SK-N-SH (cell line): ENCODE results near the gene PPP1R18.

ENCODE experiments used
- EP300 ChIP-seq, 2 experiments: IDR thresholded peaks; 2 replicates each; pipeline versions ENCODE4 v1.4.0 to v1.6.1; 2012; ENCODE audit warnings: borderline replicate concordance in 1 of 2, low read depth in 1 of 2, low read length in 1 of 2
- EZH2phosphoT487 ChIP-seq: fragments of 200-600 bp; sonication (generic); IDR thresholded peaks from 2 replicates; pipeline ENCODE4 v1.6.1; 2017; ENCODE audit warnings: low read depth, mixed run types, mild to moderate bottlenecking, antibody characterized with exemption, moderate library complexity, borderline replicate concordance
- RAD21 ChIP-seq: IDR thresholded peaks from 2 replicates; pipeline ENCODE4 v1.6.1; 2012; ENCODE audit warnings: mild to moderate bottlenecking, low read length
- TF ChIP-seq, protein P1 (sequence below): IDR thresholded peaks from 2 replicates; pipeline ENCODE4 v1.6.1; 2012; ENCODE audit warnings: mild to moderate bottlenecking, low read depth, low read length, moderate library complexity
- TF ChIP-seq, protein P2 (sequence below): fragments of 200-600 bp; sonication (generic); IDR thresholded peaks from 2 replicates; pipeline ENCODE4 v1.6.1; 2017; ENCODE audit warnings: antibody characterized with exemption, mild to moderate bottlenecking, moderate library complexity
- TF ChIP-seq, protein P3 (sequence below): IDR thresholded peaks from 2 replicates; pipeline ENCODE4 v1.4.0; 2012; ENCODE audit warnings: low read depth

GRCh38 chr6:30720738-30721197, 34.3 kb upstream of the PPP1R18 start:
- TF ChIP-seq EP300 (IDR thresholded peaks at IDR 0.05; ENCODE audit: borderline replicate concordance in 1 of 2, low read depth in 1 of 2, low read length in 1 of 2) (no peak), RAD21 (no peak), EZH2phosphoT487 (no peak)
- TF ChIP-seq, protein P1, sequence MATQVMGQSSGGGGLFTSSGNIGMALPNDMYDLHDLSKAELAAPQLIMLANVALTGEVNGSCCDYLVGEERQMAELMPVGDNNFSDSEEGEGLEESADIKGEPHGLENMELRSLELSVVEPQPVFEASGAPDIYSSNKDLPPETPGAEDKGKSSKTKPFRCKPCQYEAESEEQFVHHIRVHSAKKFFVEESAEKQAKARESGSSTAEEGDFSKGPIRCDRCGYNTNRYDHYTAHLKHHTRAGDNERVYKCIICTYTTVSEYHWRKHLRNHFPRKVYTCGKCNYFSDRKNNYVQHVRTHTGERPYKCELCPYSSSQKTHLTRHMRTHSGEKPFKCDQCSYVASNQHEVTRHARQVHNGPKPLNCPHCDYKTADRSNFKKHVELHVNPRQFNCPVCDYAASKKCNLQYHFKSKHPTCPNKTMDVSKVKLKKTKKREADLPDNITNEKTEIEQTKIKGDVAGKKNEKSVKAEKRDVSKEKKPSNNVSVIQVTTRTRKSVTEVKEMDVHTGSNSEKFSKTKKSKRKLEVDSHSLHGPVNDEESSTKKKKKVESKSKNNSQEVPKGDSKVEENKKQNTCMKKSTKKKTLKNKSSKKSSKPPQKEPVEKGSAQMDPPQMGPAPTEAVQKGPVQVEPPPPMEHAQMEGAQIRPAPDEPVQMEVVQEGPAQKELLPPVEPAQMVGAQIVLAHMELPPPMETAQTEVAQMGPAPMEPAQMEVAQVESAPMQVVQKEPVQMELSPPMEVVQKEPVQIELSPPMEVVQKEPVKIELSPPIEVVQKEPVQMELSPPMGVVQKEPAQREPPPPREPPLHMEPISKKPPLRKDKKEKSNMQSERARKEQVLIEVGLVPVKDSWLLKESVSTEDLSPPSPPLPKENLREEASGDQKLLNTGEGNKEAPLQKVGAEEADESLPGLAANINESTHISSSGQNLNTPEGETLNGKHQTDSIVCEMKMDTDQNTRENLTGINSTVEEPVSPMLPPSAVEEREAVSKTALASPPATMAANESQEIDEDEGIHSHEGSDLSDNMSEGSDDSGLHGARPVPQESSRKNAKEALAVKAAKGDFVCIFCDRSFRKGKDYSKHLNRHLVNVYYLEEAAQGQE: no peak
- TF ChIP-seq, protein P2, sequence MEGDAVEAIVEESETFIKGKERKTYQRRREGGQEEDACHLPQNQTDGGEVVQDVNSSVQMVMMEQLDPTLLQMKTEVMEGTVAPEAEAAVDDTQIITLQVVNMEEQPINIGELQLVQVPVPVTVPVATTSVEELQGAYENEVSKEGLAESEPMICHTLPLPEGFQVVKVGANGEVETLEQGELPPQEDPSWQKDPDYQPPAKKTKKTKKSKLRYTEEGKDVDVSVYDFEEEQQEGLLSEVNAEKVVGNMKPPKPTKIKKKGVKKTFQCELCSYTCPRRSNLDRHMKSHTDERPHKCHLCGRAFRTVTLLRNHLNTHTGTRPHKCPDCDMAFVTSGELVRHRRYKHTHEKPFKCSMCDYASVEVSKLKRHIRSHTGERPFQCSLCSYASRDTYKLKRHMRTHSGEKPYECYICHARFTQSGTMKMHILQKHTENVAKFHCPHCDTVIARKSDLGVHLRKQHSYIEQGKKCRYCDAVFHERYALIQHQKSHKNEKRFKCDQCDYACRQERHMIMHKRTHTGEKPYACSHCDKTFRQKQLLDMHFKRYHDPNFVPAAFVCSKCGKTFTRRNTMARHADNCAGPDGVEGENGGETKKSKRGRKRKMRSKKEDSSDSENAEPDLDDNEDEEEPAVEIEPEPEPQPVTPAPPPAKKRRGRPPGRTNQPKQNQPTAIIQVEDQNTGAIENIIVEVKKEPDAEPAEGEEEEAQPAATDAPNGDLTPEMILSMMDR: no peak
- TF ChIP-seq, protein P3, sequence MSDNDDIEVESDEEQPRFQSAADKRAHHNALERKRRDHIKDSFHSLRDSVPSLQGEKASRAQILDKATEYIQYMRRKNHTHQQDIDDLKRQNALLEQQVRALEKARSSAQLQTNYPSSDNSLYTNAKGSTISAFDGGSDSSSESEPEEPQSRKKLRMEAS: no peak
